Measurements from ENCODE around the gene CHD6.

DNA sequence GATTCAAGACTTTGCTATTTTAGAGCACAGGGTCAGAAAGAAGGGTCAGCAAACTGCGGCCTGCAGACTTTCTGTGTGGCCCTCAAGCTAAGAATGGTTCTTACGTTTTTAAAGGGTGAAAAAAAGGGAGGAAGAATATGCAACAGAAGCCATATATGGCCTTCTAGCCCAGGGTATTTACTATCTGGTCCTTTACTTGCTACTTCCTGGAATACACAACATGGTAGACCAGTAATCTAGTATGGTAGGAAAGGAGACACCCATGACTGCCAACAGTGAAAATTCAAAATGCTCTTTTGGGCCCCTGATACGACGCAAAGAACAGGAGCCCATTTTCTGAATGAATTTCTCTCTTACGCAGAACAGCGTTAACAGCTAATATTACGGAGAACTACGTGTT is 191.2 kb downstream of the CHD6 start:
- TF ChIP-seq, protein P1, sequence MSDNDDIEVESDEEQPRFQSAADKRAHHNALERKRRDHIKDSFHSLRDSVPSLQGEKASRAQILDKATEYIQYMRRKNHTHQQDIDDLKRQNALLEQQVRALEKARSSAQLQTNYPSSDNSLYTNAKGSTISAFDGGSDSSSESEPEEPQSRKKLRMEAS (IDR thresholded peaks at IDR 0.05), result no peak
- TF ChIP-seq, protein P2, sequence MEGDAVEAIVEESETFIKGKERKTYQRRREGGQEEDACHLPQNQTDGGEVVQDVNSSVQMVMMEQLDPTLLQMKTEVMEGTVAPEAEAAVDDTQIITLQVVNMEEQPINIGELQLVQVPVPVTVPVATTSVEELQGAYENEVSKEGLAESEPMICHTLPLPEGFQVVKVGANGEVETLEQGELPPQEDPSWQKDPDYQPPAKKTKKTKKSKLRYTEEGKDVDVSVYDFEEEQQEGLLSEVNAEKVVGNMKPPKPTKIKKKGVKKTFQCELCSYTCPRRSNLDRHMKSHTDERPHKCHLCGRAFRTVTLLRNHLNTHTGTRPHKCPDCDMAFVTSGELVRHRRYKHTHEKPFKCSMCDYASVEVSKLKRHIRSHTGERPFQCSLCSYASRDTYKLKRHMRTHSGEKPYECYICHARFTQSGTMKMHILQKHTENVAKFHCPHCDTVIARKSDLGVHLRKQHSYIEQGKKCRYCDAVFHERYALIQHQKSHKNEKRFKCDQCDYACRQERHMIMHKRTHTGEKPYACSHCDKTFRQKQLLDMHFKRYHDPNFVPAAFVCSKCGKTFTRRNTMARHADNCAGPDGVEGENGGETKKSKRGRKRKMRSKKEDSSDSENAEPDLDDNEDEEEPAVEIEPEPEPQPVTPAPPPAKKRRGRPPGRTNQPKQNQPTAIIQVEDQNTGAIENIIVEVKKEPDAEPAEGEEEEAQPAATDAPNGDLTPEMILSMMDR (IDR thresholded peaks at IDR 0.05 in 2 of 3, conservative IDR thresholded peaks at IDR 0.05 in 1 of 3; ENCODE audit: borderline replicate concordance in 1 of 3, insufficient read depth in 1 of 3, low read depth in 2 of 3, low read length in 2 of 3), result no peak
- TF ChIP-seq POLR2AphosphoS5 (IDR thresholded peaks at IDR 0.05; ENCODE audit: low read depth, low read length) (no peak), SIN3A (IDR thresholded peaks at IDR 0.05; ENCODE audit: low read depth) (no peak), EZH2phosphoT487 (IDR thresholded peaks at IDR 0.05; ENCODE audit: borderline replicate concordance) (no peak), POLR2A (IDR thresholded peaks at IDR 0.05; ENCODE audit: borderline replicate concordance, extremely low read depth, insufficient read depth, insufficient read length) (no peak), ZFX (IDR thresholded peaks at IDR 0.05) (no peak), EZH2 (IDR thresholded peaks at IDR 0.05) (no peak), RAD21 (IDR thresholded peaks at IDR 0.05; ENCODE audit: low read depth) (no peak)
- TF ChIP-seq, protein P3, sequence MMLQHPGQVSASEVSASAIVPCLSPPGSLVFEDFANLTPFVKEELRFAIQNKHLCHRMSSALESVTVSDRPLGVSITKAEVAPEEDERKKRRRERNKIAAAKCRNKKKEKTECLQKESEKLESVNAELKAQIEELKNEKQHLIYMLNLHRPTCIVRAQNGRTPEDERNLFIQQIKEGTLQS (IDR thresholded peaks at IDR 0.05), result no peak

Data from HCT116 (cell line).